GM12878 (cell line): ENCODE results near the gene PPDPF. TPM values are rescaled to one million over a fixed set of nuclear protein-coding genes. Genes with fewer than 3 reads are reported as not detected.
A peak's percentile ranks its signal among the peaks of the same experiment; 100 is the strongest.

ENCODE experiments used
- ATF3 ChIP-seq: IDR thresholded peaks from 2 replicates; pipeline ENCODE4 v1.6.1; 2011; ENCODE audit warnings: low read depth, mild to moderate bottlenecking, low read length, moderate library complexity, borderline replicate concordance; ENCODE audit errors: extremely low read depth
- BMI1 ChIP-seq: fragments of 450-650 bp; IDR thresholded peaks from 2 replicates; pipeline ENCODE4 v1.6.1; 2016; ENCODE audit warnings: mild to moderate bottlenecking, moderate library complexity, borderline replicate concordance
- CREM ChIP-seq: IDR thresholded peaks from 2 replicates; pipeline ENCODE4 v1.6.1; 2014; ENCODE audit warnings: antibody characterized with exemption, low read depth
- CUX1 ChIP-seq: IDR thresholded peaks from 2 replicates; pipeline ENCODE4 v1.6.1; 2012; ENCODE audit warnings: improper control_type of control experiment, low read depth, low read length; ENCODE audit not compliant: insufficient replicate concordance
- MXI1 ChIP-seq: fragments of 150-350 bp; IDR thresholded peaks from 2 replicates; pipeline ENCODE4 v1.6.1; 2011; ENCODE audit warnings: low read depth, mild to moderate bottlenecking, inconsistent platforms, low read length, improper control_type of control experiment
- NFIC ChIP-seq: IDR thresholded peaks from 2 replicates; pipeline ENCODE4 v1.6.1; 2012; ENCODE audit warnings: low read depth, mild to moderate bottlenecking, inconsistent platforms, low read length, moderate library complexity
- NR2C1 ChIP-seq: fragments of 450-650 bp; IDR thresholded peaks from 2 replicates; pipeline ENCODE4 v1.6.1; 2017; ENCODE audit warnings: antibody characterized with exemption, mild to moderate bottlenecking, moderate library complexity
- NR2C2 ChIP-seq: IDR thresholded peaks from 2 replicates; pipeline ENCODE4 v1.6.1; 2011; ENCODE audit warnings: borderline replicate concordance, low read depth; ENCODE audit not compliant: control insufficient read depth, insufficient read length
- PAX8 ChIP-seq: fragments of 450-650 bp; IDR thresholded peaks from 2 replicates; pipeline ENCODE4 v1.6.1; 2017; ENCODE audit warnings: mild to moderate bottlenecking, moderate library complexity
- POLR2AphosphoS5 ChIP-seq: IDR thresholded peaks from 2 replicates; pipeline ENCODE4 v1.6.1; 2011; ENCODE audit warnings: mild to moderate bottlenecking, low read length, inconsistent platforms
- STAT1 ChIP-seq: fragments of 450-650 bp; conservative IDR thresholded peaks from 2 replicates; pipeline ENCODE4 v1.6.1; 2014; ENCODE audit warnings: antibody characterized with exemption, mild to moderate bottlenecking
- SUZ12 ChIP-seq: fragments of 200-600 bp; sonication (generic); IDR thresholded peaks from one replicate; pipeline ENCODE4 v1.6.1; 2018; ENCODE audit warnings: antibody characterized with exemption, mild to moderate bottlenecking; ENCODE audit not compliant: unreplicated experiment
- ZBED1 ChIP-seq: IDR thresholded peaks from 2 replicates; pipeline ENCODE4 v1.6.1; 2016; ENCODE audit warnings: borderline replicate concordance
- ZSCAN29 ChIP-seq: fragments of 450-650 bp; IDR thresholded peaks from 2 replicates; pipeline ENCODE4 v1.6.1; 2017; ENCODE audit warnings: mild to moderate bottlenecking, moderate library complexity
- polyA plus RNA-seq, 11 experiments: library from polyadenylated mRNA; depleted of rRNA in 4 of 11; unstranded in 6 of 11; stranded (reverse) in 5 of 11; fragments of >200 nt; fragmentation: Nextera tagmentation in 4 of 11; fragmentation: Illumina TruSeq in 1 of 11; extraction: Ambion mirVana in 4 of 11; extraction: Trizol in 1 of 11; gene quantifications; 1 replicate in 1 of 11; 2 replicates in 10 of 11; pipeline versions ENCODE4 v1.2.1 to v1.2.3, GENCODE V29; 2011 to 2016; ENCODE audit warnings: inconsistent platforms in 2 of 11, missing spikeins in 2 of 11, low read depth in 1 of 11
- total RNA-seq, 4 experiments: library from RNA; depleted of rRNA in 3 of 4; stranded (reverse); fragments of >200 nt in 3 of 4; fragmentation: Illumina TruSeq in 1 of 4; extraction: Trizol in 1 of 4; gene quantifications; 2 replicates each; pipeline versions ENCODE4 v1.2.1 to v1.2.3, GENCODE V29; 2013 to 2021
- TF ChIP-seq, protein P1 (sequence below): fragments of 450-650 bp; IDR thresholded peaks from 2 replicates; pipeline ENCODE4 v1.6.1; 2017; ENCODE audit warnings: antibody characterized with exemption, mild to moderate bottlenecking, moderate library complexity
- TF ChIP-seq, protein P2 (sequence below): IDR thresholded peaks from 2 replicates; pipeline ENCODE4 v1.6.1; 2011; ENCODE audit warnings: borderline replicate concordance, low read depth, mild to moderate bottlenecking, moderate library complexity, mixed read lengths, low read length; ENCODE audit not compliant: insufficient read depth; ENCODE audit errors: extremely low read length
- TF ChIP-seq, protein P3 (sequence below): fragments of 450-650 bp; IDR thresholded peaks from 2 replicates; pipeline ENCODE4 v1.6.1; 2016; ENCODE audit warnings: mild to moderate bottlenecking
- TF ChIP-seq, protein P4 (sequence below): IDR thresholded peaks from 2 replicates; pipeline ENCODE4 v1.6.1; 2012; ENCODE audit warnings: low read depth, low read length, improper control_type of control experiment

Gene PPDPF
- total and polyA plus RNA-seq, 10 of the 15 experiments (the other 5 are each of a cell fraction or from before 2014, with no cell fraction given) = 0.32 to 154 (median 22.8) TPM

GRCh38 chr20:63538204-63539091 is 17.9 kb downstream of the PPDPF start (continued):
- TF ChIP-seq, protein P1, sequence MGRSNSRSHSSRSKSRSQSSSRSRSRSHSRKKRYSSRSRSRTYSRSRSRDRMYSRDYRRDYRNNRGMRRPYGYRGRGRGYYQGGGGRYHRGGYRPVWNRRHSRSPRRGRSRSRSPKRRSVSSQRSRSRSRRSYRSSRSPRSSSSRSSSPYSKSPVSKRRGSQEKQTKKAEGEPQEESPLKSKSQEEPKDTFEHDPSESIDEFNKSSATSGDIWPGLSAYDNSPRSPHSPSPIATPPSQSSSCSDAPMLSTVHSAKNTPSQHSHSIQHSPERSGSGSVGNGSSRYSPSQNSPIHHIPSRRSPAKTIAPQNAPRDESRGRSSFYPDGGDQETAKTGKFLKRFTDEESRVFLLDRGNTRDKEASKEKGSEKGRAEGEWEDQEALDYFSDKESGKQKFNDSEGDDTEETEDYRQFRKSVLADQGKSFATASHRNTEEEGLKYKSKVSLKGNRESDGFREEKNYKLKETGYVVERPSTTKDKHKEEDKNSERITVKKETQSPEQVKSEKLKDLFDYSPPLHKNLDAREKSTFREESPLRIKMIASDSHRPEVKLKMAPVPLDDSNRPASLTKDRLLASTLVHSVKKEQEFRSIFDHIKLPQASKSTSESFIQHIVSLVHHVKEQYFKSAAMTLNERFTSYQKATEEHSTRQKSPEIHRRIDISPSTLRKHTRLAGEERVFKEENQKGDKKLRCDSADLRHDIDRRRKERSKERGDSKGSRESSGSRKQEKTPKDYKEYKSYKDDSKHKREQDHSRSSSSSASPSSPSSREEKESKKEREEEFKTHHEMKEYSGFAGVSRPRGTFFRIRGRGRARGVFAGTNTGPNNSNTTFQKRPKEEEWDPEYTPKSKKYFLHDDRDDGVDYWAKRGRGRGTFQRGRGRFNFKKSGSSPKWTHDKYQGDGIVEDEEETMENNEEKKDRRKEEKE = no peak
- TF ChIP-seq MXI1 (0 out of 2 replicates have a peak, but pooled peaks have one; percentile 2), ZSCAN29 (no peak), POLR2AphosphoS5 (no peak), BMI1 (no peak), NR2C2 (no peak), CREM (peak; percentile 3; the same call in 1 of the 2 replicates), NR2C1 (no peak), ZBED1 (no peak), SUZ12 (no peak), ATF3 (no peak), CUX1 (no peak), STAT1 (no peak), NFIC (no peak), PAX8 (no peak)
- TF ChIP-seq, protein P2, sequence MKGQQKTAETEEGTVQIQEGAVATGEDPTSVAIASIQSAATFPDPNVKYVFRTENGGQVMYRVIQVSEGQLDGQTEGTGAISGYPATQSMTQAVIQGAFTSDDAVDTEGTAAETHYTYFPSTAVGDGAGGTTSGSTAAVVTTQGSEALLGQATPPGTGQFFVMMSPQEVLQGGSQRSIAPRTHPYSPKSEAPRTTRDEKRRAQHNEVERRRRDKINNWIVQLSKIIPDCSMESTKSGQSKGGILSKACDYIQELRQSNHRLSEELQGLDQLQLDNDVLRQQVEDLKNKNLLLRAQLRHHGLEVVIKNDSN = no peak
- TF ChIP-seq, protein P3, sequence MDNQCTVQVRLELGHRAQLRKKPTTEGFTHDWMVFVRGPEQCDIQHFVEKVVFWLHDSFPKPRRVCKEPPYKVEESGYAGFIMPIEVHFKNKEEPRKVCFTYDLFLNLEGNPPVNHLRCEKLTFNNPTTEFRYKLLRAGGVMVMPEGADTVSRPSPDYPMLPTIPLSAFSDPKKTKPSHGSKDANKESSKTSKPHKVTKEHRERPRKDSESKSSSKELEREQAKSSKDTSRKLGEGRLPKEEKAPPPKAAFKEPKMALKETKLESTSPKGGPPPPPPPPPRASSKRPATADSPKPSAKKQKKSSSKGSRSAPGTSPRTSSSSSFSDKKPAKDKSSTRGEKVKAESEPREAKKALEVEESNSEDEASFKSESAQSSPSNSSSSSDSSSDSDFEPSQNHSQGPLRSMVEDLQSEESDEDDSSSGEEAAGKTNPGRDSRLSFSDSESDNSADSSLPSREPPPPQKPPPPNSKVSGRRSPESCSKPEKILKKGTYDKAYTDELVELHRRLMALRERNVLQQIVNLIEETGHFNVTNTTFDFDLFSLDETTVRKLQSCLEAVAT = no peak
- TF ChIP-seq, protein P4, sequence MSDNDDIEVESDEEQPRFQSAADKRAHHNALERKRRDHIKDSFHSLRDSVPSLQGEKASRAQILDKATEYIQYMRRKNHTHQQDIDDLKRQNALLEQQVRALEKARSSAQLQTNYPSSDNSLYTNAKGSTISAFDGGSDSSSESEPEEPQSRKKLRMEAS = no peak
